ENCODE data around the gene CORIN. TPM values are rescaled to one million over a fixed set of nuclear protein-coding genes. Genes with fewer than 3 reads are reported as not detected.

The CORIN gene
- total RNA-seq, 1 donor from 2014 or later = 0.51 TPM

- Mint-ChIP-seq H3K27ac (ENCODE audit: unreplicated experiment) (no peak overlapping the region), H3K4me1 (ENCODE audit: unreplicated experiment) (no peaks in the 10 kb centered on the region), H3K27me3 (ENCODE audit: unreplicated experiment) (peaks cover 1% of the 10 kb centered on the region), H3K36me3 (ENCODE audit: low read depth, unreplicated experiment) (no peaks in the 10 kb centered on the region), H3K9me3 (ENCODE audit: unreplicated experiment) (no peaks in the 10 kb centered on the region), H3K4me3 (ENCODE audit: unreplicated experiment) (no peak overlapping the region)
- TF ChIP-seq, protein P1, sequence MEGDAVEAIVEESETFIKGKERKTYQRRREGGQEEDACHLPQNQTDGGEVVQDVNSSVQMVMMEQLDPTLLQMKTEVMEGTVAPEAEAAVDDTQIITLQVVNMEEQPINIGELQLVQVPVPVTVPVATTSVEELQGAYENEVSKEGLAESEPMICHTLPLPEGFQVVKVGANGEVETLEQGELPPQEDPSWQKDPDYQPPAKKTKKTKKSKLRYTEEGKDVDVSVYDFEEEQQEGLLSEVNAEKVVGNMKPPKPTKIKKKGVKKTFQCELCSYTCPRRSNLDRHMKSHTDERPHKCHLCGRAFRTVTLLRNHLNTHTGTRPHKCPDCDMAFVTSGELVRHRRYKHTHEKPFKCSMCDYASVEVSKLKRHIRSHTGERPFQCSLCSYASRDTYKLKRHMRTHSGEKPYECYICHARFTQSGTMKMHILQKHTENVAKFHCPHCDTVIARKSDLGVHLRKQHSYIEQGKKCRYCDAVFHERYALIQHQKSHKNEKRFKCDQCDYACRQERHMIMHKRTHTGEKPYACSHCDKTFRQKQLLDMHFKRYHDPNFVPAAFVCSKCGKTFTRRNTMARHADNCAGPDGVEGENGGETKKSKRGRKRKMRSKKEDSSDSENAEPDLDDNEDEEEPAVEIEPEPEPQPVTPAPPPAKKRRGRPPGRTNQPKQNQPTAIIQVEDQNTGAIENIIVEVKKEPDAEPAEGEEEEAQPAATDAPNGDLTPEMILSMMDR (IDR thresholded peaks at IDR 0.05; ENCODE audit: unreplicated experiment) = no peak
- DNase-seq (ENCODE audit: low spot score) = no peak
Observed at GRCh38 chr4:47801481-47802002, 36.3 kb downstream of the CORIN start.

GRCh38 chr4:47798165-47798564, 39.7 kb downstream of the CORIN start:
- Mint-ChIP-seq H3K4me3 (ENCODE audit: unreplicated experiment) (no peak overlapping the region), H3K4me1 (ENCODE audit: unreplicated experiment) (no peaks in the 10 kb centered on the region), H3K9me3 (ENCODE audit: unreplicated experiment) (no peaks in the 10 kb centered on the region), H3K27ac (ENCODE audit: unreplicated experiment) (no peak overlapping the region), H3K36me3 (ENCODE audit: low read depth, unreplicated experiment) (no peaks in the 10 kb centered on the region), H3K27me3 (ENCODE audit: unreplicated experiment) (peaks cover 1% of the 10 kb centered on the region)
- TF ChIP-seq, protein P1 (IDR thresholded peaks at IDR 0.05; ENCODE audit: unreplicated experiment) = no peak
- no peak for DNase-seq (ENCODE audit: low spot score)

GRCh38 chr4:47791965-47792364, 45.9 kb downstream of the CORIN start:
- Mint-ChIP-seq H3K36me3 (ENCODE audit: low read depth, unreplicated experiment) (no peaks in the 10 kb centered on the region), H3K9me3 (ENCODE audit: unreplicated experiment) (no peaks in the 10 kb centered on the region)

DNA sequence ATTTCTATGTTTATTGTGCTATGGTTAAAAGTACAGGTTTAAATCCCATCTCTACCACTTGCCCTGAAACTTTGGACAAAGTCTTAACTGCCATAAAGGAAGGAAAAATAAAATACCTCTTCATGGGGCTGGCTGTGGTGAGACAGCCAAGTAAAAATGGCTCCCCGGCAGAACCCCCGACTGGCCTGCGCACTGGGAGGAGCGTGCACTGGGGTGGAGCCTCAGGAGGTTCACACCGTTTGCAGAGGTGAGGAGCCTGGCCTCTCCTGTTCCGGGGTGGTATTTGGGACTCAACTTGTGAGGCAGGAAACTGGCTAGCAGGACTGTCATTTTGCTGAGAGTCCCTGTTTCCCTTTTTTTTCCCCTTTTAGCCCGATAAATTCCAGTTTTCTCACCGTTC, 47.8 kb downstream of the CORIN start:
- no peak for DNase-seq (ENCODE audit: low spot score)
- TF ChIP-seq, protein P1 (IDR thresholded peaks at IDR 0.05; ENCODE audit: unreplicated experiment) = no peak
- no peak overlapping the region for H3K4me3 Mint-ChIP-seq (ENCODE audit: unreplicated experiment)
- no peaks in the 10 kb centered on the region for H3K36me3 Mint-ChIP-seq (ENCODE audit: low read depth, unreplicated experiment)
- no peak overlapping the region for H3K27ac Mint-ChIP-seq (ENCODE audit: unreplicated experiment)
- no peaks in the 10 kb centered on the region for H3K9me3 Mint-ChIP-seq (ENCODE audit: unreplicated experiment)
- H3K27me3 Mint-ChIP-seq (ENCODE audit: unreplicated experiment) = no peaks in the 10 kb centered on the region
- H3K4me1 Mint-ChIP-seq (ENCODE audit: unreplicated experiment) = no peaks in the 10 kb centered on the region

More at GRCh38 chr4:47791965-47792364, 45.9 kb downstream of the CORIN start:
- TF ChIP-seq, protein P1 (IDR thresholded peaks at IDR 0.05; ENCODE audit: unreplicated experiment) = no peak
- no peak for DNase-seq (ENCODE audit: low spot score)
- Mint-ChIP-seq H3K4me3 (ENCODE audit: unreplicated experiment) (no peak overlapping the region), H3K27ac (ENCODE audit: unreplicated experiment) (no peak overlapping the region), H3K4me1 (ENCODE audit: unreplicated experiment) (no peaks in the 10 kb centered on the region), H3K27me3 (ENCODE audit: unreplicated experiment) (no peaks in the 10 kb centered on the region)

GRCh38 chr4:47788126-47788525, 49.7 kb downstream of the CORIN start:
- H3K36me3 Mint-ChIP-seq (ENCODE audit: low read depth, unreplicated experiment) = no peaks in the 10 kb centered on the region
- H3K9me3 Mint-ChIP-seq (ENCODE audit: unreplicated experiment) = no peaks in the 10 kb centered on the region
- no peaks in the 10 kb centered on the region for H3K4me1 Mint-ChIP-seq (ENCODE audit: unreplicated experiment)
- DNase-seq (ENCODE audit: low spot score) = no peak
- no peak overlapping the region for H3K27ac Mint-ChIP-seq (ENCODE audit: unreplicated experiment)
- H3K4me3 Mint-ChIP-seq (ENCODE audit: unreplicated experiment) = no peak overlapping the region
- TF ChIP-seq, protein P1 (IDR thresholded peaks at IDR 0.05; ENCODE audit: unreplicated experiment) = no peak
- H3K27me3 Mint-ChIP-seq (ENCODE audit: unreplicated experiment) = no peaks in the 10 kb centered on the region

Measured in endothelial cell (in vitro differentiated cells).